HG02571 (cell line): ENCODE data around the gene RIC3.
"Not testable (repeated sequence)": the region's sequence is repeated elsewhere in the genome, so short reads cannot be mapped to it uniquely, and the experiment has no call there.

Experiments
- ATAC-seq: cut with Tn5 transposase; IDR thresholded peaks from one replicate; pipeline ENCODE4 v1.9.1; 2021; ENCODE audit warnings: mild to moderate bottlenecking, moderate library complexity; ENCODE audit not compliant: unreplicated experiment

Gene RIC3

DNA sequence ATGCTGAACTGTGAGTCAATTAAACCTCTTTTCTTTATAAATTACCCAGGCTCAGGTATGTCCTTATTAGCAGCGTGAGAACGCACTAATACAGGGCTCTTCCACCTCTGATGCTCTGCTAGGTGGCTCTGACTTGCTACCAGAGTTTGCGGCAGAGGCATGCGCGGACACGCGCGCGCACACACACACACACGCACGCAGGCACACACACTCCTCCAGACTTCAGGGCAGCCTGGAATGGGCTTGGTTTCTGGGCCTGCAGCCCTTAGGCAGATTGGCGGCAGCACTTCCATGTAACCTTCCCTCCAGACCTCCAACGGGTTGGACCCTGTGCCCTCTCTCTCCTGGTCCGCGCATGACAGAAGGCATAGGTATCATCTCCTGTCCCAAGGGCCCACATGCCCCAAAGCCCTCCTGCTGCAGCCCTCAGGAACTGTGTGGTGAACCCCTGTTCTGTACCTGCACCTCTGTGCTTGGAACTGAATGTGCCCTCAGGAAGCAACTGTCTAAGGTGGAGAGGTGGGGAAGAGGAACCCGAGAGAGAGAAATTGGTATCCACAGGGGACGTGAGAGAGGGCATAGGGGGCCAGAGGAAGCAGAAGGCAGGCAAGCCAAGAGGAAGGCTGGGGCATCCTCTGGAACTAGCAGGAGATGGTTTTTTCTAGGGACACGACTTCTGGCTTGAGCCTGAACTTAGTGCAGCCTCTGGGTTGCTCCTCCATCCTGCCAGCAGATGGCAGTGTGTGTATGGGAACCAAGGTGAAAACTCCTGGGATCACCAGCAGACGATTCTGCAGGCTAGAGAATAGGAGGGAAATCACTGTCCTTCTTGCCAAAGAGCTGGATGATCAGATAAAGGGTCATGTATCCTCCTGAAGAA is 23.4 kb upstream of the RIC3 start:
- no peak for ATAC-seq

DNA sequence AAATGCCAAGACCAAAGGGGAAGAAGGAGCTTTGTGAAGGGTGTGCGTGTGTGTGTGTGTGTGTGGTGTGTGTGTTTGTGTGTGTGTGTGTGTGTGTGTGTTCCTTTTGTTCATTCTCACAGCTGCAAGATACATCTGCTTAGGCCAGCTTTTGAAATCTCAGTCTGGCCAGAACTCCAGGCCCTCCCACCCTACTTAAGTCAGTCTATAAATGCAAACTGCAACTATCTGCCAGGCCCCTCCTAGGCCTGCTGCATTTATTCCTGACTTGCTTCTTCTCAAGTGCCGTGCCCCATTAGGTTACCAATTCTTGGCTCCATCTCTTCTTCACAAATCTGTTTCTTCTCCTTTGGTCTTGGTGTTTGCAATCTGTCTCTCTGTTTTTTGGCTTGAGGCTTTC is 21.6 kb upstream of the RIC3 start:
- ATAC-seq: no peak

DNA sequence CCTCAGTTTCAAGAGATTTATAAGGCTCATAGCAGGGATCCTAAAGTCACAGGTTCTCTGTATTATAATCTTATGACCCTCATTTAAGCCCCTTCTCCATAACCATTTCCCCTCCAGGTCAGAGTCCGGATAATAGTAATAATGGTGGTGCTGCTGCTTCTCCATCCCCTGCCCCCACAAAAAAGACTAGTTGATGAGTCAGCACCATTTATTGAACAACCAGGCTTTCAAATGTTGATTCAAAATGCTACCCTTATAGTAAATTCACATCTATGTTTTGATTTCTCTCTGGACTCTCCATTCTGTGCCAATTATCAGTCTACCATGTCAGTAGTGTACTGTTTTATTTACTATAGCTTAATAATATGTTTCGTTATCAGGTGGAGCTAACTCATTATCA is 17.6 kb upstream of the RIC3 start:
- ATAC-seq: no peak

DNA sequence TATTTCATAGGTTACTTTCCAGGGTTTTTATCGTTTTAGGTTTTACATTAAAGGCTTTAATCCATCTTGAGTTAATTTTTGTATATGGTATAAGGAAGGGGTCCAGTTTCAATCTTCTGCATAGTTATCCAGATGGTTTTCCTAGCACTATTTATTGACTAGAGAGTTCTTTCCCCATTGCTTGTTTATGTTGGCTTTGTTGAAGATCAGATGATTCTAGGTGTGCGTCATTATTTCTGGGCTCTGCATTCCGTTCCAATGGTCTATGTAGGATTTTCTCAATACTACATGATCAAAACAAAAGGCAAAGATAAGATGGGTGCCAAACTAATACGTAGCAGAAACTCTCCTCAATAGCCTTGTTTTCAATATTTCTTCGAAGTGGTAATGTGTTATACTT is 14.3 kb upstream of the RIC3 start:
- no peak for ATAC-seq

DNA sequence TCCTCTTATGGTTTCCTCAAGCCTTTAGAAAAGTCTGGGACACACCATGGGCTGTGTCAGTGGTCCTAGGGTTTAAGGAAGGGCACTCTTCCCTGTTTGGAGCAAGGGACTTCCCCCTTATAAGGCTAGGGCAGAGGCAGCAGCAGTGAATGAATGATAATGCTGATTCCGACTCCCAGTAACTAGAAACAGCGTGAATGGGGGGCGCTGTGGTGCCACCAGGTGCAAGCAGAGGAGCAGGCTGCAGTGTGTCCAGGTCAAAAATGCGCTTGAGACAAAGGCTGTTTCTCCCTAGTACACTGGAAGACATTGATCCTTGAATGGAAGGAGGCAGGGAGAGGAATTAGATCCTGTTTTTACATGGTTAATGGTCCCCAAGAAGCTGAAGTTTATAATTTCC is 11.6 kb upstream of the RIC3 start:
- ATAC-seq: no peak

DNA sequence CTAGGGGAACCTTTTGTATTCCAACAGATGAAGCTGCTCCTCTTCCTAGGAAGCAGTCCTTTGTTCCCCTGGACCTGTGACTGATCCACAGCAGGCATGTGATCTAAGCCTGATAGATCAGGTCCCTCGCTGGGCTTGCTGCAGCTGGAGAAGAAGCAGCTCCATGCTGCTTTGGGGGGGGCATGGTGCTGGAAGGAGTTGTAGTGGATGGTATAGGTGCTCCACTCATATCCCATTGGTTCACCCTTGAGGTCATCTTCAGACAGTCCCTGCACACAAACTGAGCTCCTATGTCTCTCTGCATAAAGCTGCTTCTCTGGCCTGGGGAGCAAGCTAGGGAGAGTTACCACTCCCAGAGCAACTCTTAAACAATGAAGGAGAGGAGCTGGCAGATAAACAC is 9.5 kb upstream of the RIC3 start:
- ATAC-seq: no peak

DNA sequence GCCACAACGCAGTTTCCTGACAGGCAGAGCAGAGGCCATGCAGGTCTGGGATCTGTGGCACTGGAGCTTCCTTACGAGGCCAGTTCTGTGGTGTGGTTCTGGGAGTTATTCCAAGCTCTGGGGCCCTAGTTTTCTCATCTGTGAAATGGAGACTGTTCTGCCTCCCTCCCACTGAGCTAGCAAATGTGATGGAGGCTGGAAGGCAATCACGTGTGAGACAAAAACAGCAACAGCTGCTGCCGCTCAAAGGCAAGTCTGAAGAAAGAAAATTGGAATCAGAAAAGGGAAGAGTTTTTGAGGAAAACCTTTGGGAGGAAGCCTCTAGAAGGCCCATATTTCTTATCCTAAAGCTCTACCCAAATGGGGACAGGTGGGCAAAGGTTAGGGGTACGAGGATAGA is 8.3 kb upstream of the RIC3 start:
- no peak for ATAC-seq

DNA sequence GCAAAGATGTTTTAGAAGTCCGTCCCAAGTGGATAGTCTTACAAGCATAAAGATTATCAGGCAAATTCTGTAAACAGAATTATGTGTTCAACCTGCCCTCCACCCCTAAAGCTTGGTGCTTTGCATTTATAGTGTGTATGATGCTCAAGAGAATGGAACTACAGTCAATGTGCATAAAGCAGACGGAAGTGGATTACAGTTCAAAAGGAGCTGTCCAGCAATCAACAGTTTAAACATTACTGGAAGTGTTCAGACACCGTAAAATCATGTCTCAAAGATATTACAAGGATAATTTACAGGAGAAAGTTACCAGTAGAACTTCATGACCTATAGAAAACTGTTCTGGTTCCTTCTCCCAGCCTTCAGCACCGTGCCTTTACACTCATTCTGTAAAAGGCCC is 1.0 kb downstream of the RIC3 start:
- ATAC-seq: no peak

DNA sequence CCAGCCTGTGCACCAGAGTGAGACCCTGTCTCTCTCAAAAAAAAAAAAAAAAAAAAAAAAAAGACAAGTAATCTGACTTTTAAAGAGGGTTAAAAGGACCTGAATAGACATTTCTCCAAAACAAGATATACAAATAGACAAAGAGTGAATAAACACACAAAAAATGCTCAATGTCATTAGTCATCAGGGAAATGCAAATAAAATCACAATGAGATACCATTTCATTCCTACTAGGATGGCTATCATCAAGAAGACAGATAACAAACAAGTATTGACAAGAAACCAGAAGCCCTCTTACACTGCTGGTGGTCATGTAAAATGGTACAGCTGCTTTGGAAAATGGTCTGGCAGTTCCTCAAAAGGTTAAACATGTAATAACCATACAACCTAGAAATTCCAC is 4.1 kb downstream of the RIC3 start:
- no peak for ATAC-seq

DNA sequence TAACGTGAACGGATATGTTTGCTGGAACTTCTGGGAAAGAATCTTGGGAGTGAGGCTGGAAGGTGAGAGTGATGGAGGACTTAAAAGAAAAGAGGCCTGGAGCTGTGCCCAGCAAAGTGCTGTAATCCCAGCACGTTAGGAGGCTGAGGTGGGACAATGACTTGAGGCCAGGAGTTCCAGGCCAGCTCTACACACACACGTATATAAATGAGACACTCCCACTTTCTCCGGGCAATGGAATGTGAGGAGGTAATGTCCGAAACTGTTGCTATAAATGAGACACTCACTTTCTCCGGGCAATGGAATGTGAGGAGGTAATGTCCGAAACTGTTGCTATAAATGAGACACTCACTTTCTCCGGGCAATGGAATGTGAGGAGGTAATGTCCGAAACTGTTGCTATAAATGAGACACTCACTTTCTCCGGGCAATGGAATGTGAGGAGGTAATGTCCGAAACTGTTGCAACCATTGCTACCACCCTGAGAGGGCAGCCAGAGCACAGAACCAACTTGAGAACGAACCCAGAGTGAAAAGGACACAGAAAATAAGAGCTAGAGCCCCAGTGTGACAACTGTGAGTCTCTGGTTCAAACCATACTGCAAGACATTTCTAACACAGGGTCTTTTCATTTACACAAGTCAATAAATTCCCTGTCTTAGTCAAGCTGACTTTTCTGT is 7.1 kb downstream of the RIC3 start:
- not testable (repeated sequence) for ATAC-seq

DNA sequence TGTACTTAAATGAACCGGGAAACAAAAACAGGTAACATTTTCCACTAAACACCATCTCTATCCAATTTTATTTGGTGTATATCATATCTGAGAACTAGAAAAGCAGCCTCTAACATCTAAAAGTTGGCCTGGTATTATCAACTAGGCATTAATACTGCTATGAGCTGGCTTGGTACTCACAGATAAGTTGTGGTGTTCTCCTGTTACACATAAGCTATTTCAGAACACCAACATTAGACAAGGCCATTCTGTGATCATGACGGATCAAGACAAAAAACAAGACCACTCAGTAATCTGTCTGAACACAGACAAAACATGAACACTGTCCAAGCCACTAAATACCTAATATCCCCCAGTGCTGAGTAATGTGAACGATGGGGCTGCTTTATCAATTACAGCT is 11.9 kb downstream of the RIC3 start:
- ATAC-seq: no peak

DNA sequence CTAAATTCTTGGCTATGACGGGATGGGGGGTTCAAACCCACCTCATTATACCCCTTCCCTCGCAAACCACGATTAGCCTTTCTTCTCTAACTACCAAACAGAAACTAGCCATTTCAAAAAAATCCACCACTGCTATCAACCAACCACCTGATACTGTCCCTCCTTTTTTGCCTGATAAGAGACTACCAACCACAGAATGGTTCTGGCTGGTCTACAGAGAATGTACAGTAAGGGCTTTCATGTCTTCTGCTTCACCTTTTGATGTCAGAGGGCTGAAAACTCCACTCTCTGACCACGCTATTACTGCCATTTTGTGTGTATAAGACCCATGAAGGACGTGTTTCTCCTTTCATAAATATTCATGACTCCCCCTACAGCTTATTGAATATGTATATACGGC is 19.1 kb downstream of the RIC3 start:
- no peak for ATAC-seq

DNA sequence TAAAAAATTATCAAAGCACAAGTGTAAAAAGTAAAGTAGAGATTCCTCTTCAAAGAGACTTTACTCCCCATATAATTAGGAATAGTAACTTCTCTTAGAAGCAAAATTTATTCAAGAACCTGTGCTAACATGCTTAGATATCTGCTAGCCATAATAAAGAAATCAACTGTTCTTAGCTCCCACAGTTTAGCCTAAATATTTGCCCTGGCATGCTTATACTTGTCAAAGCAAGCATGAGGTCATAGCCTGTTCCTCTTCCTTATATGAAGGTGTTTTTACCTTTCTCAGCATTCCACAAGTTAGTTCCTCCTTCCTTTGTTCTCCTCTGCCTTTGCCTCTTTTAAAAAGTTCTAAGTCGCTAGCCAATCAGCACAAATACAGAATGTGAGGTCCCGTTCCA is 30.3 kb downstream of the RIC3 start:
- no peak for ATAC-seq

DNA sequence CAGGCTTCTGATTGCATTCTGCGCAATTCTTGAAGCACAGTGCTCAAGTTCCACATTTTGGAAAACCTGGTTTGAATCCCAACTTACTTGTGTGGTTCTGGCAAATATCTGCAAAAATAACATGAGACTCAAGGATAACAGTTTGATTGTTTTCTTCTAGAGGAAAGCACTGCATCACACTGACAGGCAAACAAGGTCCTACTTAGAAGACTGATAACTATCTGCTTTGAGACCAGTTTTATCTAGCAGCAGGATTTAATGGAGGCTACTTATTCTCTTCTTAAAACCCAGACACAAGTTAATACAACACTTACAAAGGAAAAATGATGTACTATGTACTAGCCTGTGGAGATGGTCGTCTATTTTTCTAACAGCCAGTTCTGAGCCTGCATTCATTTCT is 41.4 kb downstream of the RIC3 start:
- ATAC-seq: no peak

DNA sequence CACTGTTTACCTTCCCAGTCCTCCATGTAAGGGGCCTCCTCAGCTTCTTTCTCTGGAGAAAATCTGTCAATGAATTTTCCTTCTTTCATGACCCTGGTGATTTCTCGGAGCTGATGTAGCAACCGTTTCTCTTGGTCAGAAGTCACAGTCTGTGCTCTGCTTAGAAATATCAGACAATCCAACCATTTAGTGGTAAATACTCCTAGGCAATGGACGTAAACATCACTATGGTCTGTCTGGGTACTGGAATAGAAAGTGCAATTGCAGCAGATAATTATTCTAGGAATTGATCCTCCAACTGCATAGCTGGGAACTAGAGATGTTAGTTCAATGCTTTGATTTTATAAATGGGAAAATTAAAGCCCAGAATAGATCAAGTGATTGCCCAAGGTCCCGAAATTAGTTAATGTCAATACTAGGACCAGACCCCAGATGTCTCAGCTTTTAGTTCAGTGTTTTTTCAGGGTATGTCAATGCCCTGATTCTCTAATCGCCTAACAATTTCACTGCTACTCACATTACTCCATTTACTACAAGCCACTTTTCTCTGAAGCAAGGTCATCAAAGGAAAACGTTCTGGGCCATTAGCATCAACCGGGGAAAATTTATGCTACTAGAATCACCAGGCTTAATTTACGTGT is 42.1 kb downstream of the RIC3 start:
- ATAC-seq: no peak

DNA sequence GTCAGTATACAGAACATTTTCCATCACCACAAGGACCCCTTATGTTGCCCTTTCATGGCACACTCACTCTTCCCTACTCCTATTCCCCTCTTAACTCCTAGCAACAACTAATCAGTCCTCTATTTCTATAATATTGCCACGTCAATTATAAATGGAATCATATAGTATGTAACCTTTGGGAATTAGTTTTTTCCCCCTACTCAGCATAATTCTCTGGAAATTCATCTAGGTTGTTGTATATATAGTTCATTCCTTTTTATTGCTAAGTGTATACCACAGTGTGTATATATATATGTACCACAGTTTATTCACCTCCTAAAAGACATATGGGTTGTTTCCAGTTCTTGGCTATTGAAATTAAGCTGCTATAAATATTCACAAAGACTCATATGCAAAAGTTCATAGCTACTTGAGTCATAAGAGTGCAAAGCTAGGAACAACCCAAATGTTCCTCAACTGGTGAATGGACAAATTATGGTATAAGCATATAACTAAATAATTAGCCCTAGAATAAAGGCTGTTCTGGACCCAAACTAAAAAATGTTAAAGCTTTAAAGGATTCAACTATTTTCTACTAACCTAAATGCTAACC is 46.6 kb downstream of the RIC3 start:
- no peak for ATAC-seq

DNA sequence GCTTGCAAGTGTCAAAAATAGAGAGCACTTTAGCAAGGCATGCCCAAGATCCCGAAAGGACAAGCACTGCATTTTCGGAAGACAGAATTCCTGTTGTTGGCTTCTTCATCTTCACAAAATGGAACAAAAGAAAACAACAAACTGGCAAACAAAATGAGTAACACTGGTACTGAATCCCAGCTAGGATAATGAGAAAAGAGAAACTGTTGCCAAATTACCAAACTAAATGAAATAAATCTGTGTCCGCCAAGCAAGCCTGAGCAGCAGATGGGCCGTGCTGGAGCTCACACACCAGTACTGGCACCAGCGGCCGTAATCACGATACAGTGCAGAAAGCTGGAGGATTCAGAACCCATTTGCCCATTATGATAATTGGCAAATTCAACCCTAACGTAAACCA is 57.2 kb downstream of the RIC3 start:
- no peak for ATAC-seq

DNA sequence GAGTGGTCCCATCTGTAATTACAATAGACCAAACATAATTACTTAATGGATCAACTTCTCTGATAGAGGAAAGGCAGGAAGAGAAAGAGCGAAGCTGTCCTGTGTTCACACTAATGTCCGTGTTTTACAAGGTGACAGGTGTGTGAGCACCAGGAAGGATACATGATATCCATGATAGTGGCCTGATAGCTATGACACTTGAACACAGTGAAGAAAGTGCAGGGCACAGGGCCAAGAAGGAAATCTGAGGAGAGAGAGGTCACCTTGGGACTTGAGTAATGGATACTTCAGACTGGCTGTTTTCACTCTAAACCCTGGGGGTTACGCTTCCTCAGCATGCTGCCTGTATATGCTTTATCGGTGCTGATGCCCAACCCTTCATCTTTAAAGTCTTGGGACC is 58.4 kb downstream of the RIC3 start:
- no peak for ATAC-seq

DNA sequence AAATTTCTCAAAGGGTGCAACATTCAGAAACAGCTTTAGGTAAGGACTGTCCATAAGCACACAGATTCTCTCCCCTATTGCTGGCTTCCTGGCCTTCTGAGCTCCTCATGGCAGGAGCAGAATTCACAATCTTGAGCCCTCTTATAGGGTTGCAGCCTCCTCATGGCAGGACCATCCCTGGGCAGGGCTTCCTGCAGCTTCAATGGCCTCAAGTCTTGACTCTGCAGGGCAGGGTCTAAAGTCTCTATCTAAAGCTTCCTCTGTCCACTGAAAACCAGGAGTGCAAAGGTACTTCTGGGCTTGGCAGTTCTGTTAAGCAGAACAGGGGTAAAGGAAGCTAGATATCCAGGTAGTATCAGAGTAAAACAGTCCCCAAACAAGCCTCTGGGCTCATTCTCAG is 59.1 kb downstream of the RIC3 start:
- ATAC-seq: no peak

DNA sequence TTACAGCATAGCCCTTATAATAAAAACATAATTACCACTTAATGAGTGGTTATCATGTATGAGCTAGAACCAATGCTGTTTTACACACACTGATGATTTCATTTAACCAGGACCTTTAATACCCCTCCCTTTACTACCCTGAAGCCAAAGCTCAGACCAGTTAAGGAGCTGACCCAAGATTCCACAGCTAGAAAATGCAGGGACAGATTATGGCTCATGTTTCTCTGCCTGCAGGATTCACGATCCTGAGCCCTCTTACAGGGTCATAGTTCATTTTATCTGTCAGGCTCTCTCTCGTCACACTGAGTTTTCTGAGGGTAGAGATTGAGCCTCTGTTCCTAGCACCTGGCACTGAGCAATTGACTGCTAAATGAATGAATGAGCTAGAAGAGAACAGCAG is 60.4 kb downstream of the RIC3 start:
- ATAC-seq: no peak

DNA sequence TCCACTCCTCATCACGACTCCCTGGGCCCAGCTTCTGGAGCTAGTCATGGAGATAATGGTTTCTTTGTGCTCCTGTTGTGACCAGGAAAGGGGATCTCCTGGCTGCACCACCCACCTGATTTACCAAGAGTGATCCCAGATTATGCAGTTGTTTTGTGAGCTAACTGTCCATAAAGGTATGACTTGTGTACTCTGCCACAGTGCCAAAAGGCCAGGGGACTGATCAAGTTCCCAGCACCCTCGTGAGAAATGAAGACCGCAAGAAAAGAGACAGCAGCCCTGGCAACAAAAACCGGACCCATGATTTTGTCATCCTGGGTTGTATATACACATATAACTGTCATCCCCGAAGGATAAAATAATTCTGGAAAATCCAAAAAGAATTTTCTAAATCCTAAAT is 61.2 kb downstream of the RIC3 start:
- ATAC-seq: no peak

DNA sequence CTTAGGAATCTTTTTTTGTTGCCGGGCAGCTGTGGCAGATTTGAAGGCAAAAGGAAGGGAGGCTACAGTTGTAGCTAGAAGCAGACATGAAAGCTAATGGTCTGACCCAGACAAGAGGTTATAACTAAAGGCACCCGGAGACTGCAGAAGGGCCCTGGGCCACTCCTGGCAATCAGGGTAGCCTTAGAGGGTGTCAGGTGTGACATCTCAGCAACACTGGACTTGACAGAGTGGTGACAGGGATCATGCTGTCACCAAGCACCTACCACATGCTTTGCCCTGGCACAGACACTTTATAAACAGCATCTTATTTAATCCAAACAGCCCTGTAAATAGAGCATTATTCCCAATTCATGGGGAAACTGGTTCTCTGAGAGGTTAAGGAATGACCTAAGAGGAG is 62.1 kb downstream of the RIC3 start:
- no peak for ATAC-seq
